GM12801 (cell line): Measurements from ENCODE around the gene PITPNM1.

Experiments used
- CTCF ChIP-seq: IDR thresholded peaks from one replicate; pipeline ENCODE4 v1.5.1; 2011; ENCODE audit warnings: control low read depth; ENCODE audit not compliant: insufficient read length; ENCODE audit errors: extremely low read depth

Gene PITPNM1

GRCh38 chr11:67510023-67510345 is 4.8 kb upstream of the PITPNM1 start:
- no peak for TF ChIP-seq CTCF

- TF ChIP-seq CTCF: no peak
Measured at GRCh38 chr11:67508486-67509121, 3.4 kb upstream of the PITPNM1 start.

DNA sequence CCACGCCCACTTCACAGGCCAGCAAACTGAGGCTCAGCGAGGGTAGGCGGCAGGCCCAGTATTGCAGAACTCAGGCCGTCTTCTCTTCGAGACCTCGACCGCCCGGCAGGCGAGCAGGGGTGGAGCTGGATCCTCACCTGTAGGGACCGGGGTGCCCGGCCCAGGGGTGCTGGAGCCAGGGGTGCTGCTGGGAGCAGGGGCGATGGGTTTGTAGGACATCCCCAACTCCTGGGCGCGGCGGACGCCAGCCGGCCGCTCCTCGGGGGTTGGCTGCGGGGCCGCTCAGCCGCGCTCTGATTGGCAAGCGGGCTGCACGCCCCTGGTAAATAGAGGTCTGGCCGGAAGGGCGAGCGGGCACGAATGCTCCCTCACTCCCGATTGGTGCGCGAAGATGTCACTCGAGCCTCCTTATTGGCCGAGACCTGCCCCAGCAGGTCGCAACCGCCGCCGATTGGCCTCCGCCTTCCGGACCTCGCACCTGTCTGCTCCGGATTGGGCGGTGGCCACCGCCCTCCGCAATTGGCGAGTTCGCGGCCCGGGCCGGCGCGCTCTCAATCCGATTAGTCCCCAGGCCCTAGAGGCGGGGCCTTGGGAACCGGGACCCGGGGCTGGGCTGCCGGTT is 2.8 kb upstream of the PITPNM1 start, which contains the start of gene CDK2AP2:
TSS of gene CDK2AP2 (minus strand) at position 299 of the 622 bp plus-strand sequence. CDS start at position 219, 80 bp downstream.
- TF ChIP-seq CTCF: no peak

DNA sequence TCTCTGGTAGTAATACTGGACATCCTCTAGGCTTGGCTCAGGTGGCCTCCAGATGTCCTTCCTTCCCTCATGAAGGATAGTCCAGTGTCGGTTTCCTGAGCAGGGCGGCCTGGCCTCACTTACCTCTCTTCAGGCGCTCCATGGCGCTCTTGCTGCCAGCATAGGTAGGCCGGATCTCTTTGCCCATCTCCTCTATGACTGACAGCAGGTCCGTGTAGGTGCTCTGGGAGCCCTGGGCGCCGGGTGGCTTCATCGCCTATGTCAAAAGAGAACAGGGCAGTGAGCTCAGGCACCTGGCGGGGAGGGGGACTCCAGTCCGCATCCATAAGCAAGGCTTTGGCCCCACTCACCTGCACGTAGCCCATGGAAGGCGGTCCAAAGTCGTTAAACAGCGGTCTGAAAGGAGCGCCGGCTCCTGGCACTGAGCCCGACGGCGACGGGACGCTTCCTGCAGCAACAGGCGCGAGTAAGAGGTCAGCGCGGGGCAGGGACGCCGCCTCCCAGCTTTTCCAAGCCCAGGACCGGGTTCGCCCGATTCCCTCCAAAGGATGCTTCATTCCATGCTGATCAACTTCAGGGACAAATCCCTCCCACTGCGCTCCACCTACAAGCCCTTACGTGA is 2.2 kb upstream of the PITPNM1 start:
- no peak for TF ChIP-seq CTCF

GRCh38 chr11:67506426-67507051 is 1.4 kb upstream of the PITPNM1 start:
- no peak for TF ChIP-seq CTCF

DNA sequence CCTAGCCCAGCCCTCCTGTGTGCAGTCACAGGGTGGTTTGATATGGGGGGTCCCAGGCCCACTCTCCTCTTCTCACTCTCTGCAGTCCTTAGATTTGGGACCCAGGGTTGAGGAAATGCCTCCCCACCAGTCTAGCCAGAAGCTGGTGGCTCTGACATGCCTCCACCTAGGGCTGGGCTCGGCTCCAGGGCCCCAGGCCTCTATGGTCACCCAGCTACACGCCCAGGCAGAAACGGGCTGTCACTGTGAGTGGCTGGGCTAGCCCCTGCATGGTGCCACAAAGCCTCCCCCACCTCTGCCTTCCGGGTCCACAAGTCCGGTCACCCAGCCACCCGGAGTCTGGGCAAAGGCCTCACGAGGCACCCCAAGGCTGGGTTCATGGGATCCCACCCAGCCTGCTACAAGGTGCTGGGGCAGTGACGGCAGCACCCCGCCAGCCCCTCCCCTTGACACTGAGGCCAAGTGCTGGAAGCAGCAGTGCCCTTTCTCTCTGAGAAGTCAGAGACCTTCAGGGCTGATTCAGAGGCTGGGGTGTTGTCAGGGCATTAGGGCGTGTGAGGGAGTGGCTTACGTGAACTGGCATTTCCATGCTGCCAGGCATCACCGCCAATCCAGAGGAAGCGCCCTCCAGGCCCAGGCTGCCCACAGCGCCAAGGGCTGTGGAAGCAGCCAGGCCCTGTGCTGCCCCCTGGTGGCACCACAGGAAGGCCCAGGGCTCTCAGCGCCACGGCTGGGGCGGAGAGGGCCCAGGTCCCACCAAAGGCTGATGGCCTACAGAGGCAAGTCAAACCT is 638 bp upstream of the PITPNM1 start:
- TF ChIP-seq CTCF: no peak
